NCI-H1092 (cell line): Measurements from ENCODE around the gene MYH4.

Experiments
- DNase-seq: peaks from one replicate; lab custom pipeline; 2025; lab: John Stamatoyannopoulos, UW

The MYH4 gene

DNA sequence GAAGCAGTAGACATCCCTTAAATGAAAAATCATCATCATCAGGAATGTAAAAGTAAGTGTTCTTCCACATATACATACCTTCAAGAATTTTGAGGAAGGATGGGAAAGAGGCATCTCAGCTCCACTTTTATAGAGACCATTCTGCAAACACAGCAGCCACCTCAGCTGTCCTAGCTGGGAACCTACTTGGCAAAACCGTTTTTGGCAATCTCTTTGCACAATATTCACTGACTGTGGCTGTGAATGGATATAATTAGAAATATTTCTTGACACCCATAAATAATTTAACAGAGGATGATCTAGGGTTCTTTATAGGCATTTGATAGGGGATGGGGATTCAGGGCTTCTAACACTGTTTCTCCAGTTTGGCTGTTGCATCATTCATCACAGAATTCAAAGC, at the start of gene MYH4:
MYH4 (minus strand) TSS at position 101 of the 400 bp plus-strand sequence. CDS start 2,814 bp downstream, outside the sequence.
- no peak for DNase-seq

DNA sequence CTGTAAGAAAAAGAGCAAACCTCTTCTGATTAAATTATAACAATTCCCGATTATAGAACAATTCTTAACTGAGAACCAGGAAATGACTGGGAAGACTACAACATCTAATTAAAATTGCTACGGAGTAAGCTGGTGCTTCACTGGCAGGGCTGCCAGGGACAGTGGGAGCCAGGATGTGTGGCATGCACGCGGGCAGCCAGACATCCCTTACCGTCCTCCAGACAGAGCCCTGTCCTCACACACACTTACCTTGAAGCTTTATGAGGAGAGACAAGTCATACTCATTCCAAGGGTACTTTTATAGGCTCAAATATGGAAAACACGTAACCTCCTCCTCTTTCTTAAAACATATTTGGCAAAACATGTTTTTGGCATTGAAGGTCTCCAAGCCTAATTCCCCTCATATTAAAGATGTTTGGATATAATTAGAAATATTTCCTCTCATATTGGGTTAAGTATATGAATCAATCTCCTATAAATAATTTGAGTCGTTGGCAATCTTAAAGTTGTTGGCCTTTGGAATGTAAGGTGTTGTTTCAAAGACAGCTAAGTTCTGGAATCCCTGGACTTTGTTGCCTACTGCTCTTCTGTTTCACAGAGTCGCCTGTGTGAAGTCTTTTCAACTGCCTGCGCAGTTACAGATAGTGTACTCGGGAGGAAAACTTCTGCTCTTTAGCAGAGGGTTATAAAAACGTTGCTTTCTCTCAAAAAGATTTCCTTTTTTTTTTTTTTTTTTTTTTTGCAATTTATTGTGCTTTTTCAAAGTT, 49.1 kb upstream of the MYH4 start, which contains the start of gene MYH1:
MYH1 (minus strand) TSS at position 272 of the 767 bp plus-strand sequence. CDS start 1,900 bp downstream, outside the sequence.
- DNase-seq, result no peak

DNA sequence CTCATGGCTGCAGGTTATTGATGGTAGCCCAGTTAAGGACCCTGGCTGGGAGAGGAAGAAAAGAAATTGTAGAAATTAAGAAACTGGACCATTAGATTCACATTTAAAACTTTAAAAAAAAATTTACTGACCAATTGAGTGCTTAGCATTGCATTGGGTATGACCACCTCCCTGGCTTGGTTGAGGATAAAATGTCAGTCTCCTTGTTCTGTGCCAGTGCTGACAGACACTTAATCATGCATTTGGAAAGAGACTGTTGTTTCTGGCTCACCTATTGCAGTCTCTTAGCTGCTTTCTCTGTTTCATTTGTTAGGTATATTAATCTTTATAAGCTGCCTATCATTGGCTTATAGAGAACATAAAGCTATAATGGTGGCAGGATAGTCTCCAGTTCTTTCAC, 47.3 kb upstream of the MYH4 start:
- DNase-seq, result no peak

DNA sequence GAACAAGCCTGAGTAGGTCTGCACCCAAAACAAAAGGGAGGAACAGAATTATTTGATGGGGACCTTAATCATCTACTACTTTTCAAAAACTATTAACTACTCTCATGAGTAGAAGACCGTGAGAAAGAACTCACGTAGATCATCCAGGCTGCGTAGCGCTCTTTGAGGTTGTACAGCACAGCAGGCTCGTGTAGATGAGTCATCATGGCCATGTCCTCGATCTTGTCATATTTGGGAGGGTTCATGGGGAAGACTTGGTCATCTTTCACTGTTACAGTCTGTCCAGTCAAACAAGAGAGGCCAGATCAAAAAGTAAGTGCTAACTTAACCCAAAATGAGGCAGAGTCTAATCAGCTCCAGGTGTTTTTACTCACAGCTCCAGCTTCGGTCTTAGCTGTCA, 46.7 kb upstream of the MYH4 start:
- no peak for DNase-seq

DNA sequence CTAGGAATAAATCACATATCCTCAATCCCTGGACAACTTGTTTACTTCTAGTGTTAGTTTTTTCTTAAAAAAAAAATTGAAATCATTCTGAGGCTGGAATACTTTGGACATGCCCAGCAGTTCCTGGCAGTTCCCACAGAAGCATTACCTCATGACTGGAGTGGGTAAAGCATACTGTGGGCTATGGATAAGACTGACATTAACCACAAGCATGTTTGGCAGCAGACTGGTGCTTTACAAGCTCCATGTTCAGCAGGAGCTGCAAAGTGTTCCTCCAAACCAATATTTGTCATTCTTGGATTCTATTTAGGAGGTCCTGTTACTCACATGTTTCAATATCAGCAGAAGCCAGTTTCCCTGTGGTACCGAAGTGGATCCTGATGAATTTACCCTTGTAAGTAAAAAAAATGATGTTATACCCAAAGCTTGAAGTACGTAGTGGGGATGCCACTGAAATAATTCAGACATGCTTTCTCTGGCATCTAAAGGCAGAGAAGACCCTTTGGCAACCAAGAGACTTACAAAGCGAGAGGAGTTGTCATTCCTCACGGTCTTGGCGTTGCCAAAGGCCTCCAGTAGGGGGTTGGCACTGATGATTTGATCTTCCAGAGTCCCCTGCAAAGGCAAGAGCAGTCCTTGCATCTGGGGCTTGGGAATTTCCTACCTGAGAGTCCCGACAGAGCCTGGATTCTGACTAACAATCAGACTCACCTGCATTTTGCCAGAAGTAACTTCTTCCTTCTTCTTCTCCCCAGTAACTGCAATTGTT, 44.1 kb upstream of the MYH4 start:
- no peak for DNase-seq

DNA sequence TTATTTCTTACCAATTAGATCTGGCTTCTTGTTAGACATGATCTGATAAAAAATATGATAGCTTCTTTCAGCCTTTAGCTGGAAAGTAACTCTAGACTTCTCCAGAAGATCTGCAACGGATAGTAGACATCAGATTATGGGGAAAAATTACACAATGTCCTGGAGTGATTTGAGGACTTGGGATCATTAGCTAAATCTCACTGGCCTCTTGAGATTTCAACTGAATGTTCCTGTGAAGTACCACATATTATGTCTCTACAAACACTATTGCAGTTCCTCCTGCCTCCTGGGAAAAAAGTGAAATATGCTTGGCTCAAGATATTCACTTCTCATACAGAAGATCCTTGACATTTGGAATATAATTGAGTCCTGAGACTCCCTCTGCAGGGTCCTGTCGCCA, 43.5 kb upstream of the MYH4 start:
- DNase-seq, result no peak

DNA sequence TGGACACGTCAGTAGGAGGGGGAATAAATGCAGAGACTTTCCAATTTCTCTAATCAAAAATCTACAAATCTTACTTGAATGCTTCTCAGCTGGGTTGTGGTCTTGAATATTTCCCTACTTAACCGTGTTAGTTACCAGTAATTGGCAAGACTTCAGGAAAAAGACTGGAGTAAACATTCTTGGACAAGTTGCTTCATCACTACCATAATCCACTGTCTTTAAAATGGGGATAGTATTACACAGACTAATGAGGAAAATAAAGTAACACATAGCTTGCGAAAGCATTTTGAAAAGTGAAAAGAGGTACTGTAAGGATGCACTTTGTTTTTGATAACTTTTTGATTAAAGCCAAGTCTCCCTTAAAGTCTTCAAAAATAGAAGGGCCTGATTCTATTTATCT, 30.6 kb upstream of the MYH4 start:
- DNase-seq, result no peak

DNA sequence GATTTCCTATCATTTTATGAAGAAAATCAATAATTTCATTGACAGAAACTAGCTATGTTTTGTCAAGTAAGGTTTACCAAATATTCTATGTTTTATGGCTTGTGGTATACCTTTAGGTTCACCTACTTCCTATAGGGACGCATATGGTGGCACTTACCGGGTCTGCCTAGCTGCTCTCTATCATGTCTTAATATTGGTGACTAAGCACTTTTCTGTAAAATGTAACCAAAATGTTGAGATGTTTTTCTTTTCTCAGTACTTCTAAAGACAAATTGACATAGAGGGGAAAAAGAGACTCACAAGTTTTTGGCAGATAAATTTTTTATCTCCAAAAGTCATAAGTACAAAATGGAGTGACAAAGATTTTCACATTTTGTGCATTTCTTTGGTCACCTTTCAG, 22.6 kb upstream of the MYH4 start:
- DNase-seq, result no peak

DNA sequence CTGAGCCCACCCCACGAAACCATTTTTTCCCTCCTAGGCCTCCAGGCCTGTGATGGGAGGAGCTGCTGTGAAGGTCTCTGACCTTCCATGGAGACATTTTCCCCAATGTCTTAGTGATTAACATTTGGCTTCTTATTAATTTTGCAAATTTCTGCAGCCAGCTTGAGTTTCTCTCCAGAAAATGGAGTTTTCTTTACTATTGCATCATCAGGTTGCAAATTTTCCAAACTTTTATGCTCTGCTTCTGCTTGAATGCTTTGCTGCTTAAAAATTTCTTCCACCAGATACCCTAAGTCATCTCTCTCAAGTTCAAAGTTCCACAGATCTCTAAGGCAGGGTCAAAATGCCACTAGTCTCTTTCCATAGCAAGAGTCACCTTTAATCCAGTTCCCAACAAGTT, 12.9 kb upstream of the MYH4 start:
- no peak for DNase-seq

DNA sequence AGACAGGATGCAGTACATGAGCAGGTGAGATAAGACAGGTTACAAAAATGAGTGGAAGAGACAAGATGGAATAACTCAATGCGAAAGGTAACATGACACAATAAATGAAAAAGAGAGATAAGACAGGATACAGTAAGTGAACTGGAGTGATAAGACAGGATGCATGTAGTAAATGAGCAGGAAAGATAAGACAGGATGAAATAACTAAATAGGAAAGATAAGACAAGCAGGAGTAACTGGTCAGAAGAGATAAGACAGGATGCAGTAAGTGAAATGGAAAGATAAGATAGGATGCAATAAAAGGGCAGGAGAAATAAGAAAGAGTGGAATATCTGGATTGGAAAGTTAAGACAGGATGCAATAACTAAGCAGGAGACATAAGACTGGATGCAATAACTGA, 8.3 kb upstream of the MYH4 start:
- DNase-seq, result no peak

DNA sequence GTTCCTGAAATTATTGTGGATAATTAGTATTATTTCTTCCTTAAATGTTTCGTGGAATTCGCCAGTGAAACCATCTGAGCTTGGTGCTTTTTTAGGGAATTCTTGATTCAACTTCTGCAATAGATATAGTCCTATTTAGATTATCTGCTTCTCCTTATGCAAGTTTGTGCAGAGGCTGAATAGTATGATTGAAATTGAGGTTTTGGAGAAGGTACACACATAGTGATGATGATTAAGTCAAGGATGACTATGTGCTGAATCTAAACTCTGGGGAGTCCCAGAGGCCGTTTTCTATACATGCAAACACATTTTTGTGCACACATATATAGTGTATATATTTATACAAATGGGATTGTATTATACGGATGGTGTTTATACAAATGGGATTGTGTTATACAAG, 5.2 kb upstream of the MYH4 start:
- no peak for DNase-seq

DNA sequence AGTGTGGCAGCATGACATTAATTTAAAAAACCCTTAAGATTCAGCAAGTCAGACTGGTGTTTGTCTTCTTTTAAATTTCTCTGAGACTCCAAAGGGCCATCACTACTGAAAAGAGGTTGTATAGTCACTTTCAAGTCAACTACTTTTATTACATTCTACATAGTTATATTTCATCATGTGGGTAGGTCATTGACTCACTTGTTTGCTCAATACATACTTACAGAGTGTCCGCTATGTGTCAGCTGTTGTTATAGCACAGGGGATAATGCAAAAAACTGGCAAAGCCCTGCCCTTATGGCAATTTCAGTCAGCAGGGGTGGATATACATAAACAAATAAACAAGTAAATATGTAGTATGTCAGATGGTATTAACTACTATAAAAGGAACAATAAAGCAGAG, 2.5 kb upstream of the MYH4 start:
- DNase-seq, result no peak

DNA sequence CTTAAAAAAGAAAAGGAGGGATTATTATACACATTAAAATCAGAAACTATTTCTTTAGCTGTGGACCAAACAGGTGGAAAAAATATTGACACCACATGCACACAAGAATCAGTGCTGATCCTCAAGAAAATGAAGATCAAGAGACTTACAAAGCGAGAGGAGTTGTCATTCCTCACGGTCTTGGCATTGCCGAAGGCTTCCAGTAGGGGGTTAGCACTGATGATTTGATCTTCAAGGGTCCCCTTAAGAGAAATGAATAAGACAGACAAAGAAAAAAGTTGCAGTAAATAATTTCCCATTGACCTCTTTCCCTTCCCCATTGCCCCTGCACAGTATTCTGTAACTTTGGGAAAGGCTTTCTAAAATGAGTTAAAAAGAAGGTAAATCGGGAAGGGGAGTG, 6.0 kb downstream of the MYH4 start:
- DNase-seq, result no peak

DNA sequence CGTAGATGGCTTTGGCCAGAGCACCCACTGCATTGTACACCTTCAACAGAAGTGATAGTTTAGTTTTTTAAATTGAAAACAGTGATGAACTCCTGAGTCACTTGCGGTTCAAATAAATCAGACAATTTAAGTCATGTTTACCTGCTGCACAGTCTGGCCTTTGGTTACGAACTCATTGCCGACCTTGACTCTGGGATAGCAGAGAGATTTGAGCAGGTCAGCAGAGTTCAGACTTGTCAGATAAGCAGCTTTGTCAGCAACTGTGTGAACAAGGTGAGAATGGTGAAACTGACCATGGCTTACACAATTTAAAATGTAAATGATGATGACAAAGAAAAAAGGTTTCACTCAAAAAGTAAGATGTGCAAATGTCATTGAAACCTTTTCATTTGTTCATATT, 9.3 kb downstream of the MYH4 start:
- DNase-seq, result no peak

DNA sequence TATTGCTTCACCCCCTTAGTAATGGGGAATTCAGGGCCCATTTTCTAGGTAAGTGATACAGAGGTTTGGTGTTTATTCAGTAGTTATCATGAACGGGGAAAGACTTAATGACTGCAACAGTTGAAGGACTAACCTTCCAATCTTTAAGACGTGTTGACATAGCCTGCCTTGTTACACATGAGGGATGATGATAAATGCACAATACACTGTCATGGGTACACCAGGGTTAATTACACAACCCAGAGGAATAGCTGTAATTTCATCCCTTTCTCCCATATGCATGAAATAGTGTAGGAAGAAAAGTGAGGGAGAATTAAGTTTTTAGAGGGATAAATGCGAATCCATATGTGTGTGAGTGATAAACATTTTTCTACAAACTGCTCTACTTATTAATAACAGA, 10.7 kb downstream of the MYH4 start:
- no peak for DNase-seq

DNA sequence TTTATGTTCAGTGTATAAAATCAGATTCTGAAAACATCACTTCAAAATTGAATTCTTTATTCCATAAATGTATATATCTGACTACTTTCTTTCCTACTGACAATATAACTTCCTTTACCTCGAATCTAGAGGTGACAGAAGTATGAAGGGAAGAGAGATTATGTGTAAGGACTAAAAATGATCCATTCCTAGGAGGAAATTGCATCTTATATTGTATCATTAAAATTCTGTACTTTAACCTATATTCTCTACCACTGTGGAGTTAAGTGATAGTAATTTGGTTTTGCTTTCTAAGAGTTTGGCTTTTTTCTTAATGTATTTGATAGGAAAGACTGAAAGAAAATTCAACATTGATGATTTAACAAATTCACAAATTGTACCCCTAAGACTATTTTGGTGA, 11.4 kb downstream of the MYH4 start:
- no peak for DNase-seq

DNA sequence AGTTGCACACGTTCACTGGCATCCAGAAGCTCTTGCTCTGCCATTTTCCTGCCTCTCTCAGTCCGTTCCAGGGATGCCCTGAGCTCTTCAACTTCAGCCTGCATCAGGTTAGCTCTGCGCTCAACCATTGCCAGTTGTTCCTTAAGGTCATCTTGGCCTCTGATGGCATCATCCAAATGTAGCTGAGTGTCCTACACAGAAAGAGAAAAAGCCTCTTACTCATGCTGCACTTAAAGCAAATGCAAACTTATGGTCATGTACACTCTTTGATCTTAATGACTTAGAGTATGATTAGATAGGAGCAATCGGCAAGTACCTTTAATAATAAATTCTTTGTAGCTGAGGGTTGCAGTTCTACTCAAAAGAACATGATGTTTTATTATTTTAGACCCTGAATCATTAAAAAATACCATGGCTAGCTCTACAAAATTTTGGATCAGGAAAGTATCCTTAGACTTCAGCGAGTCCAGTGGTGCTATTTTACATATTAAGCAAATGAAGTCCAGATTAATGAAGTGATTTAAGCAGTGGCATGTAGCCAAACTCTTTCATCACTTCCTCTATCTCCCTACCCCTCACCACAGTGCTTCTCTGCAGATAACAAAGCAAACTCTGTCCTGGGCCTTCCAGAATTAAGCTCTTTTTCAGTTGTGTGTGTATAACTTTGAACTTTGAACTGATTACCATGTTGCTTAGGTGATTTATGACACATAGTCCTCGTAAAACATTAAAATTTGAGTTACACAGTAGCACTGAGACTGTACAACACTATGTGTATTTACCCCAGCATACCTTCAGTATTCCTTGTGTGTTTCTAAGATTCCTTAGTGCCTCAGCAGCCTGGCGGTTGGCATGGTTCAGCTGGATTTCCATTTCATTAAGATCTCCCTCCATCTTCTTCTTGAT, 22.1 kb downstream of the MYH4 start:
- no peak for DNase-seq

DNA sequence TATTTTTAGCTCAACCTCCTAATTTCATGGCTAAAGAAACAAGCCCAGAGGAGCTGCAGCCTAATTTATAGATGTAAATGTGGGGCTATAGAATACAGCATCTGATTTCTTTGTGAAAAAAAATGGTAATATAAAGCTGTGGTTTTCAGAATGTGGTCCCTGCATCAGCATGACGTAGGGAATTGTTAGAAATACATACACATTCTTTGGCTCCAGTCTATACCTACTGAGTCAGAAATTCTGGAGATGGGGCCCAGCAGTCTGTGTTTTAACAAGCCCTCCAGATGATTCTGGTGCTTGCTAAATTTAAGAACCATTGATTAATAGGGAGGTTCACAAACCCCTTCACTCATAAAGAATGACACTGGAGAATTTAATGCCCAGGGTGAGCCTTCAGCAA, 29.5 kb downstream of the MYH4 start:
- DNase-seq, result no peak

DNA sequence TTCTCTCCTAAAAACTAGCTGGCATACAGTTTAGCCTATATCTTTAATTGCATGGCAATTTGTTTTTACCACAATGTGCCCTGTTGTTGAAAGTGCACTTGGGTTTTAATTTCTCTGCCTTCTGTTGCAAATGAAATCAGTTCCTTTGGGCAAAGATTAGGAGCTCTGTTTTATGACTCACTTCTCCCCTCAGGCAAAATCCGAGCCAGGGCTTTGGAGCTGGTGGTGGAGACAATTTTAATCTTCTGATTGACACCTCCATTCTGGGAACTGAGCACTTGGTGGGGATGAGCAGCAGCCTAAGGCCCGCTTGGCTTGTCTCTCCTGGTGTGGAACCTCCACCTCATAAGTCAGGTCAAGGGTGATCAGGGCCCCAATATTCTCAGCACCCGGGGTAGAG, 34.3 kb downstream of the MYH4 start:
- no peak for DNase-seq

DNA sequence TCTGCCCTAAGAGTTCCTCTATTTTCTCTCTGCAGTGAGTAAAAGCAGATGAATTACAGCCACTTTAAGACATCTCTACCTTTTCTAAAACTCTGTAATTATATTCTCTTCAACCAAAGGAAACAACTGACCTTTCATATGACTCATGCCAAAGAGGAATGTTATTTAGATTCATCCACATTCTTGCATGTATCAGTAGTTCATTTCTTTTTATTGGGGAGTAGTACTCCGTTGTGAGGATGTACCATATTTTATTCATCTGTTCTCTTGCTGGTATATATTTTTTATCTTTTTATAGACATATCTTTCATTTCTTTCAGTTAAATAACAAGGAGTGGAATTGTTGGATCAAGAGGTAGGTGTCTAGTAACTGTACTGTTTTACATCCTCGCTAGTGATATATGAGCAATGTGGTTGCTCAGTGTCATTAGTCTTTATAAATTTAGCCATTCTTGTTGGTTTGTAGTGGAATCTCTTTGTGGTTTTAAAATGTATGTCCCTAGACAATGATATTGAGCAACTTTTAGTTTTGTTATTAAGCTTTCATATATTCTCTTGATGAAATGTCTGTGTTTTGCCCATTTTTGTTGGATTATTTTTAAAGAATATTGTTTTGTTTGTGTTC, 39.8 kb downstream of the MYH4 start:
- no peak for DNase-seq

DNA sequence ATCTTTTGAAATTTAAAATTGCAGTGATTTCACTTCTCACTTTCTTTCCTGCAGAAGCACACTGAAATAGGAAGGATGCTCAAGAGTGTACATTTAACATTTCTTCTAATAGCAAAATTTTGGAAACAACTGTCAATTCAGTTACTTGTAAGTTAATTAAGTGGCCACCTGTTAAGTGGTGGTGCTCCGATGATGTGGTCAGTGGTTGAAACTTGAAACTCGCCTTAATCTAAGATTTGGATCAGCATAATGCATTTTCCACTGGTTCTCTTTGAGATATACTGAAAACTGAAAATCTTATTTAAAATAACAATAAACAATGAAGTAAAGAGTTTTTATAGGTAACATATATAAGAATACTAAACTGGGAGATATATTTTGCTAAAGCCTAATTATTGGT, 40.6 kb downstream of the MYH4 start:
- no peak for DNase-seq
